Transverse colon (tissue), 4 donors: ENCODE results near the gene SORL1.

Source experiments
- CTCF ChIP-seq, 5 experiments: fragments of 200-600 bp in 3 of 5; fragments of 450-650 bp in 2 of 5; sonication (generic) in 3 of 5; IDR thresholded peaks; 1 replicate in 2 of 5; 2 replicates in 3 of 5; pipeline ENCODE4 v1.5.1; 2016 to 2017; ENCODE audit warnings: antibody characterized with exemption in 5 of 5, inconsistent platforms in 3 of 5, mild to moderate bottlenecking in 2 of 5, moderate library complexity in 1 of 5
- EP300 ChIP-seq: sonication (generic); formaldehyde crosslinking; IDR thresholded peaks from one replicate; pipeline ENCODE4 v1.6.1; 2017; ENCODE audit warnings: antibody characterized with exemption, low read depth
- POLR2A ChIP-seq: fragments of 450-650 bp; IDR thresholded peaks from one replicate; pipeline ENCODE4 v1.6.1; 2016; ENCODE audit warnings: antibody characterized with exemption, mild to moderate bottlenecking, moderate library complexity
- POLR2AphosphoS5 ChIP-seq, 3 donors: sonication (generic); formaldehyde crosslinking; IDR thresholded peaks; one replicate each; pipeline ENCODE4 v1.6.1; 2016; ENCODE audit warnings: antibody characterized with exemption in 3 of 3

- TF ChIP-seq CTCF (IDR thresholded peaks at IDR 0.05): no peak
- no peak for TF ChIP-seq POLR2AphosphoS5 (IDR thresholded peaks at IDR 0.05)
- TF ChIP-seq EP300: no peak
- no peak for TF ChIP-seq POLR2A
Measured at GRCh38 chr11:121472312-121472711, 20.2 kb downstream of the SORL1 start.
